Measurements from ENCODE around the gene RABGGTA.
"Not testable (repeated sequence)": the region's sequence is repeated elsewhere in the genome, so short reads cannot be mapped to it uniquely, and the experiment has no call there.

Gene RABGGTA

GRCh38 chr14:24249230-24250021, 22.0 kb downstream of the RABGGTA start:
- no peak overlapping the region for H3K4me3 ChIP-seq (ENCODE audit: low read depth, low read length)
- TF ChIP-seq CTCF (IDR thresholded peaks at IDR 0.05; ENCODE audit: borderline replicate concordance, insufficient read depth, low read depth, low read length), result no peak

- no peak for TF ChIP-seq CTCF (IDR thresholded peaks at IDR 0.05; ENCODE audit: borderline replicate concordance, insufficient read depth, low read depth, low read length)
- no peak overlapping the region for H3K4me3 ChIP-seq (ENCODE audit: low read depth, low read length)
Measured at GRCh38 chr14:24247422-24247821, 24.0 kb downstream of the RABGGTA start.

GRCh38 chr14:24246765-24247212, 24.6 kb downstream of the RABGGTA start:
- H3K4me3 ChIP-seq (ENCODE audit: low read depth, low read length), result no peak overlapping the region
- TF ChIP-seq CTCF (IDR thresholded peaks at IDR 0.05; ENCODE audit: borderline replicate concordance, insufficient read depth, low read depth, low read length), result no peak

- H3K4me3 ChIP-seq (ENCODE audit: low read depth, low read length), result not testable (repeated sequence)
Measured at GRCh38 chr14:24245350-24245749, 26.0 kb downstream of the RABGGTA start.

GRCh38 chr14:24243336-24243836, 28.0 kb downstream of the RABGGTA start:
- H3K4me3 ChIP-seq (ENCODE audit: low read depth, low read length), result peak overlapping the region; percentile 12
- no peak for TF ChIP-seq CTCF (IDR thresholded peaks at IDR 0.05; ENCODE audit: borderline replicate concordance, insufficient read depth, low read depth, low read length)

- no peak; the same call in none of the 2 replicates for TF ChIP-seq CTCF (IDR thresholded peaks at IDR 0.05; ENCODE audit: borderline replicate concordance, insufficient read depth, low read depth, low read length)
- H3K4me3 ChIP-seq (ENCODE audit: low read depth, low read length), result peak overlapping the region; percentile 44
Measured at GRCh38 chr14:24241829-24242443, 29.5 kb downstream of the RABGGTA start.

GRCh38 chr14:24240110-24240918, 31.1 kb downstream of the RABGGTA start:
- no peak for TF ChIP-seq CTCF (IDR thresholded peaks at IDR 0.05; ENCODE audit: borderline replicate concordance, insufficient read depth, low read depth, low read length)
- H3K4me3 ChIP-seq (ENCODE audit: low read depth, low read length), result no peak overlapping the region
